ENCODE measurements around the gene NTSR1. TPM values are rescaled to one million over a fixed set of nuclear protein-coding genes. Genes with fewer than 3 reads are reported as not detected.

The NTSR1 gene
- total and polyA plus RNA-seq, 2 of the 13 experiments (the other 11 are each of a cell fraction or from before 2014, with no cell fraction given): 0.09 to 0.12 TPM

DNA sequence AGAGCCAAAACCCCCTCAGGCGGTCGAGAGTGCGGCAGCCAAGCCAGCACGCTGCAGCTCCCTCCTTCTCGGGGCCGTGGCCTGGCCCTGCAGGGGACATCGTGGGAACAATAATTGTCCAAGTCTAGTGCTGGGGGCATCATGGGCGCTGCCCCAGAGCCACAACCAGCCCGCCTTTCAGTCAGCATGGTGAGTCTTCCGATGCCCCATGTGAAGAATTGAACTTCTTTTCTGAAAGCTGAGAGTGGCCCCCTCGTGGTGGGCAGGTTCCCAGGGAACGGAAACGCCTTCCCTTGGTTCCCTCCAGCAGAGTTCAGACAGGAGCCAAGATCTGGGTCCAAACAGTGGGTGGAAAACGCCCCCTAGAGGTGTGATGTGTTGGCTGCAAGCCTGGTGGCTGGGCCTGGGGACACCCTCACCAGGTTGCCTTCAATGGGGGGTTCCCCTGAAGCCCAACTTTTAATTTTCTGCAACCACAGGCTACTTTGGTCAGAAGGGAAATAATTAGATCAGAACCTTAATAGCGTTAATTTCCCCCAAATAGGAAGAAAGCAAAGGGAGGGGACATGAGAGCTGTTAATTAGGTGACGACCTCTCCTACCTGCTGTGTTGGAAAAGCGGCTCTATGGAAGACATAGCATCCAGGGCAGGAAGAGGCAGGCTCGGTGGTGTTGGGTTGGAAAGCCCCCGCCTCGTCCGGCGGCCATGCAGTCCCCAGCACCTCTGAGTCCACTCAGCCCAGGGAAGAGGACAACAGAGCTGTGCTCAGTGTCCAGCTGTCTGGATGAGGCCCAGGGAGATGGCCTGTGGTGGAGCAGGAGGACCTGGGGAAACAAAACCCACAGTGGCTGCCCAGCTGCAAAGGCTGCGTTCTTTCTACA is 82.9 kb downstream of the NTSR1 start (continued):
- TF ChIP-seq, protein P1, sequence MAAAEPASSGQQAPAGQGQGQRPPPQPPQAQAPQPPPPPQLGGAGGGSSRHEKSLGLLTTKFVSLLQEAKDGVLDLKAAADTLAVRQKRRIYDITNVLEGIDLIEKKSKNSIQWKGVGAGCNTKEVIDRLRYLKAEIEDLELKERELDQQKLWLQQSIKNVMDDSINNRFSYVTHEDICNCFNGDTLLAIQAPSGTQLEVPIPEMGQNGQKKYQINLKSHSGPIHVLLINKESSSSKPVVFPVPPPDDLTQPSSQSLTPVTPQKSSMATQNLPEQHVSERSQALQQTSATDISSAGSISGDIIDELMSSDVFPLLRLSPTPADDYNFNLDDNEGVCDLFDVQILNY (CRISPR knock-in tag; conservative IDR thresholded peaks at IDR 0.05): no peak
- TF ChIP-seq KLF9 (CRISPR knock-in tag; IDR thresholded peaks at IDR 0.05; ENCODE audit: low read depth) (no peak), ZNF557 (CRISPR knock-in tag; IDR thresholded peaks at IDR 0.05) (no peak), ZNF207 (IDR thresholded peaks at IDR 0.05; ENCODE audit: borderline replicate concordance) (no peak), NR2F1 (CRISPR knock-in tag; IDR thresholded peaks at IDR 0.05) (0 out of 4 replicates have a peak, but pooled peaks of 1 of the 2 experiments have one; percentile 13), ZNF564 (CRISPR knock-in tag; IDR thresholded peaks at IDR 0.05) (no peak), ZNF263 (CRISPR knock-in tag; IDR thresholded peaks at IDR 0.05) (no peak), POGZ (CRISPR knock-in tag; IDR thresholded peaks at IDR 0.05) (peak; percentile 24; the same call in 1 of the 2 replicates), ZNF441 (CRISPR knock-in tag; IDR thresholded peaks at IDR 0.05; ENCODE audit: borderline replicate concordance) (no peak), ZNF629 (CRISPR knock-in tag; conservative IDR thresholded peaks at IDR 0.05) (no peak), SRY (CRISPR knock-in tag; IDR thresholded peaks at IDR 0.05) (no peak), FOXK1 (CRISPR knock-in tag; IDR thresholded peaks at IDR 0.05; ENCODE audit: borderline replicate concordance, low read depth) (no peak; the same call in 1 of the 2 replicates), MXI1 (IDR thresholded peaks at IDR 0.05; ENCODE audit: borderline replicate concordance, low read depth, low read length) (peak; percentile 29; the same call in 1 of the 3 replicates), ZNF850 (CRISPR knock-in tag; conservative IDR thresholded peaks at IDR 0.05) (no peak)
- TF ChIP-seq, protein P2, sequence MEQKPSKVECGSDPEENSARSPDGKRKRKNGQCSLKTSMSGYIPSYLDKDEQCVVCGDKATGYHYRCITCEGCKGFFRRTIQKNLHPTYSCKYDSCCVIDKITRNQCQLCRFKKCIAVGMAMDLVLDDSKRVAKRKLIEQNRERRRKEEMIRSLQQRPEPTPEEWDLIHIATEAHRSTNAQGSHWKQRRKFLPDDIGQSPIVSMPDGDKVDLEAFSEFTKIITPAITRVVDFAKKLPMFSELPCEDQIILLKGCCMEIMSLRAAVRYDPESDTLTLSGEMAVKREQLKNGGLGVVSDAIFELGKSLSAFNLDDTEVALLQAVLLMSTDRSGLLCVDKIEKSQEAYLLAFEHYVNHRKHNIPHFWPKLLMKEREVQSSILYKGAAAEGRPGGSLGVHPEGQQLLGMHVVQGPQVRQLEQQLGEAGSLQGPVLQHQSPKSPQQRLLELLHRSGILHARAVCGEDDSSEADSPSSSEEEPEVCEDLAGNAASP (CRISPR knock-in tag; IDR thresholded peaks at IDR 0.05; ENCODE audit: borderline replicate concordance): peak; percentile 78; the same call in 1 of the 2 replicates
- TF ChIP-seq, protein P3, sequence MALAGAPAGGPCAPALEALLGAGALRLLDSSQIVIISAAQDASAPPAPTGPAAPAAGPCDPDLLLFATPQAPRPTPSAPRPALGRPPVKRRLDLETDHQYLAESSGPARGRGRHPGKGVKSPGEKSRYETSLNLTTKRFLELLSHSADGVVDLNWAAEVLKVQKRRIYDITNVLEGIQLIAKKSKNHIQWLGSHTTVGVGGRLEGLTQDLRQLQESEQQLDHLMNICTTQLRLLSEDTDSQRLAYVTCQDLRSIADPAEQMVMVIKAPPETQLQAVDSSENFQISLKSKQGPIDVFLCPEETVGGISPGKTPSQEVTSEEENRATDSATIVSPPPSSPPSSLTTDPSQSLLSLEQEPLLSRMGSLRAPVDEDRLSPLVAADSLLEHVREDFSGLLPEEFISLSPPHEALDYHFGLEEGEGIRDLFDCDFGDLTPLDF (CRISPR knock-in tag; IDR thresholded peaks at IDR 0.05): no peak
- TF ChIP-seq, protein P4, sequence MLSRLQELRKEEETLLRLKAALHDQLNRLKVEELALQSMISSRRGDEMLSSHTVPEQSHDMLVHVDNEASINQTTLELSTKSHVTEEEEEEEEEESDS (CRISPR knock-in tag; IDR thresholded peaks at IDR 0.05; ENCODE audit: borderline replicate concordance): no peak
- TF ChIP-seq, protein P5, sequence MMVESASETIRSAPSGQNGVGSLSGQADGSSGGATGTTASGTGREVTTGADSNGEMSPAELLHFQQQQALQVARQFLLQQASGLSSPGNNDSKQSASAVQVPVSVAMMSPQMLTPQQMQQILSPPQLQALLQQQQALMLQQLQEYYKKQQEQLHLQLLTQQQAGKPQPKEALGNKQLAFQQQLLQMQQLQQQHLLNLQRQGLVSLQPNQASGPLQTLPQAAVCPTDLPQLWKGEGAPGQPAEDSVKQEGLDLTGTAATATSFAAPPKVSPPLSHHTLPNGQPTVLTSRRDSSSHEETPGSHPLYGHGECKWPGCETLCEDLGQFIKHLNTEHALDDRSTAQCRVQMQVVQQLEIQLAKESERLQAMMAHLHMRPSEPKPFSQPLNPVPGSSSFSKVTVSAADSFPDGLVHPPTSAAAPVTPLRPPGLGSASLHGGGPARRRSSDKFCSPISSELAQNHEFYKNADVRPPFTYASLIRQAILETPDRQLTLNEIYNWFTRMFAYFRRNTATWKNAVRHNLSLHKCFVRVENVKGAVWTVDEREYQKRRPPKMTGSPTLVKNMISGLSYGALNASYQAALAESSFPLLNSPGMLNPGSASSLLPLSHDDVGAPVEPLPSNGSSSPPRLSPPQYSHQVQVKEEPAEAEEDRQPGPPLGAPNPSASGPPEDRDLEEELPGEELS (CRISPR knock-in tag; IDR thresholded peaks at IDR 0.05): no peak
- TF ChIP-seq, protein P6, sequence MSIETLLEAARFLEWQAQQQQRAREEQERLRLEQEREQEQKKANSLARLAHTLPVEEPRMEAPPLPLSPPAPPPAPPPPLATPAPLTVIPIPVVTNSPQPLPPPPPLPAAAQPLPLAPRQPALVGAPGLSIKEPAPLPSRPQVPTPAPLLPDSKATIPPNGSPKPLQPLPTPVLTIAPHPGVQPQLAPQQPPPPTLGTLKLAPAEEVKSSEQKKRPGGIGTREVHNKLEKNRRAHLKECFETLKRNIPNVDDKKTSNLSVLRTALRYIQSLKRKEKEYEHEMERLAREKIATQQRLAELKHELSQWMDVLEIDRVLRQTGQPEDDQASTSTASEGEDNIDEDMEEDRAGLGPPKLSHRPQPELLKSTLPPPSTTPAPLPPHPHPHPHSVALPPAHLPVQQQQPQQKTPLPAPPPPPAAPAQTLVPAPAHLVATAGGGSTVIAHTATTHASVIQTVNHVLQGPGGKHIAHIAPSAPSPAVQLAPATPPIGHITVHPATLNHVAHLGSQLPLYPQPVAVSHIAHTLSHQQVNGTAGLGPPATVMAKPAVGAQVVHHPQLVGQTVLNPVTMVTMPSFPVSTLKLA (IDR thresholded peaks at IDR 0.05): no peak
- TF ChIP-seq, protein P7, sequence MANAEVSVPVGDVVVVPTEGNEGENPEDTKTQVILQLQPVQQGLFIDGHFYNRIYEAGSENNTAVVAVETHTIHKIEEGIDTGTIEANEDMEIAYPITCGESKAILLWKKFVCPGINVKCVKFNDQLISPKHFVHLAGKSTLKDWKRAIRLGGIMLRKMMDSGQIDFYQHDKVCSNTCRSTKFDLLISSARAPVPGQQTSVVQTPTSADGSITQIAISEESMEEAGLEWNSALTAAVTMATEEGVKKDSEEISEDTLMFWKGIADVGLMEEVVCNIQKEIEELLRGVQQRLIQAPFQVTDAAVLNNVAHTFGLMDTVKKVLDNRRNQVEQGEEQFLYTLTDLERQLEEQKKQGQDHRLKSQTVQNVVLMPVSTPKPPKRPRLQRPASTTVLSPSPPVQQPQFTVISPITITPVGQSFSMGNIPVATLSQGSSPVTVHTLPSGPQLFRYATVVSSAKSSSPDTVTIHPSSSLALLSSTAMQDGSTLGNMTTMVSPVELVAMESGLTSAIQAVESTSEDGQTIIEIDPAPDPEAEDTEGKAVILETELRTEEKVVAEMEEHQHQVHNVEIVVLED (CRISPR knock-in tag; IDR thresholded peaks at IDR 0.05; ENCODE audit: borderline replicate concordance): peak; percentile 57; the same call in 1 of the 2 replicates
